Activated naive CD4-positive, alpha-beta T cell treated with anti-CD3 and anti-CD28 coated beads for 36 hours (primary cell): ENCODE data around the gene SDK2. TPM values are rescaled to one million over a fixed set of nuclear protein-coding genes. Genes with fewer than 3 reads are reported as not detected.
"Not testable (repeated sequence)": the region's sequence is repeated elsewhere in the genome, so short reads cannot be mapped to it uniquely, and the experiment has no call there.

Source experiments
- CTCF ChIA-PET: fragments of 350-600 bp; sonication (Branson Sonifier 250); formaldehyde crosslinking; loops from one replicate; lab custom pipeline; 2021; ENCODE audit warnings: antibody characterized with exemption; lab: Charles Lee
- DNase-seq: peaks from one replicate; pipeline ENCODE4 v3.0.0-alpha.2; 2020
- H3K27ac Mint-ChIP-seq: one replicate; pipeline ENCODE4 v1.8.0; 2021; ENCODE audit warnings: mild to moderate bottlenecking, mixed read lengths
- H3K27me3 Mint-ChIP-seq: one replicate; pipeline ENCODE4 v1.8.0; 2021; ENCODE audit warnings: low read depth, mixed read lengths
- H3K36me3 Mint-ChIP-seq: one replicate; pipeline ENCODE4 v1.8.0; 2021; ENCODE audit warnings: low read depth, mixed read lengths
- H3K4me1 Mint-ChIP-seq: one replicate; pipeline ENCODE4 v1.8.0; 2021; ENCODE audit warnings: low read depth, mixed read lengths
- H3K4me3 Mint-ChIP-seq: one replicate; pipeline ENCODE4 v1.8.0; 2021; ENCODE audit warnings: mild to moderate bottlenecking, moderate library complexity, mixed read lengths
- H3K9me3 Mint-ChIP-seq: one replicate; pipeline ENCODE4 v1.8.0; 2021; ENCODE audit warnings: mixed read lengths
- intact Hi-C: fragments of 100-400 bp; cut with micrococcal nuclease; formaldehyde crosslinking; loops from one replicate; pipeline ENCODE4 v1.15.1; 2023
- total RNA-seq, 2 experiments: library from RNA; stranded (reverse); gene quantifications; one replicate each; pipeline ENCODE4 v1.2.3, GENCODE V29; 2021

SDK2 gene
- total RNA-seq, 2 experiments from 2014 or later, result 0.27 to 0.50 TPM

DNA sequence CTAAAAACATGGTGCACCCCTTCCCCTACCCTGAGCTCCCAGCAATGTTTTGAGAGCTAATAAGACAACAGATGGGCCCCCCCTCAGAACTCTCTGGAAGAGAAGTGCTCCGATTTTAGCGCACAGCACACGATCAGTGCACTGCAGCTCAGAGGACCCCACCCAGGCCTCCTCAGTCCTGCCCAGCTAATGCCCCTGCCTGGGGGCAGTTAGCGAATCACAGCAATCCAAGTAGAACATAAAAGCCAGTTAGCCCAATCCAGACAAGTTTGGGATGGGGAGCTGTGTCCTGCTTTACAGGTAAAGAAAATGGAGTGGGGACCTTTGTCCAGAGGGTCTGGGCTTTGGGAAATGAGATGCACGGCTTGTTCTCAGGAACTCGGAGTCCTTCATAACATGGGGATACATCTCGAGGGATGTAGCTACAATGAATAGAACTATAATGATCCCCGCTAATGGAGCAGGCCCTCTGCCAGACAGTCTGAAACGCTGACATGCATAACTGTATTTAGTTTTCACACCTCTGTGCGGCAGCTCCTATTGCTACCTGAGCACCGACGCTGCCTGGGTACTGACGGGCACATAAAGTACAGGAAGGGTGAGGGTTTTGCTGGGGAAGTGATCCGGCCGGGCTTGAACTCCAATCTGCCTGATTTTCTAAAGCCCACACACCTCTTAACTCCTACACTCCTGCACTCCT lies 302.7 kb downstream of the SDK2 start:
- Mint-ChIP-seq H3K9me3 (no peaks in the 10 kb centered on the region), H3K36me3 (no peaks in the 10 kb centered on the region), H3K4me3 (no peak overlapping the region), H3K27ac (no peak overlapping the region), H3K27me3 (no peaks in the 10 kb centered on the region), H3K4me1 (no peaks in the 10 kb centered on the region)
- DNase-seq, result no peak
- CTCF ChIA-PET, result interaction anchor here (1.3 kb wide), 1 partner anchor 28 kb away, joined by 5 read pairs; no protein-coding TSS in a partner anchor
- intact Hi-C loops, result no loop called here

- H3K4me3 Mint-ChIP-seq, result no peak overlapping the region
- CTCF ChIA-PET, result interaction anchor here (0.6 to 1.0 kb wide), 2 partner anchors 13 to 20 kb away, joined by 3 to 4 read pairs; no protein-coding TSS in a partner anchor
- no peaks in the 10 kb centered on the region for H3K9me3 Mint-ChIP-seq
- intact Hi-C loops, result no loop called here
- H3K27me3 Mint-ChIP-seq, result no peaks in the 10 kb centered on the region
- DNase-seq, result no peak
- H3K27ac Mint-ChIP-seq, result no peak overlapping the region
- no peaks in the 10 kb centered on the region for H3K36me3 Mint-ChIP-seq
- no peaks in the 10 kb centered on the region for H3K4me1 Mint-ChIP-seq
These were observed 304.1 kb downstream of the SDK2 start for GRCh38 chr17:73340093-73340596.

DNA sequence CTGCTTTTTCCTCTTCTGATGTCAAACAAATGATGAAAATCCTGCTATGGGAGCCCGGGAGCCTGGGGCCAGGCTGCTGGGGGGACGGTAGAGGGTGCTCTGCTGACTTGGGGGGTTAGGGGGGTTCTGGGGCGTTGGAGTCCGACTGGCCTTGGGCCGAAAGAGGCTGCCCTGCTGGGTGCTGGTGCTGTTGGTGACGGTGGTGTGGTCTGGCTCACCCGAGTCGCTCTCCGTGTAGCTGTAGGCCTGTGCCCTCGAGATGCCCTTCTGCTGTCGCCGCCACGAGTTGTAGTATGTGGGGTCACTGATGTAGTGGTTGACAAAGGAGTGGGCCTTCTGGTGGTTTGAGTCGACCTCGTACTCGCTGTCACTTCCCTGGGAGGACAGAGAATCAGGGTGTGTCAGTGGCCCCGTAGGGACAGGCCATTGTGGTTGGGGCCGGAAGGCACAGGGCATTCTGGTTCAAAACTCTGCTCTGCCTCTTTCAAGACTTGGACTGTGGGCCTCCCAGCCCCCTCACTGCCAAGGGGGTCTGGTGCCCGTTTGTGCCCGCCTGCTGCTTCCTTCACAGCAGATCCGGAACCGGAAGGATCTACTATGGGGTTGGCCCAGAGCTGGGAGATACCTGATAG lies 305.6 kb downstream of the SDK2 start:
- Mint-ChIP-seq H3K27ac (no peak overlapping the region), H3K27me3 (no peaks in the 10 kb centered on the region), H3K4me1 (no peaks in the 10 kb centered on the region), H3K4me3 (no peak overlapping the region), H3K36me3 (no peaks in the 10 kb centered on the region), H3K9me3 (no peaks in the 10 kb centered on the region)
- intact Hi-C loops, result no loop called here
- CTCF ChIA-PET, result no interaction called here
- no peak for DNase-seq

DNA sequence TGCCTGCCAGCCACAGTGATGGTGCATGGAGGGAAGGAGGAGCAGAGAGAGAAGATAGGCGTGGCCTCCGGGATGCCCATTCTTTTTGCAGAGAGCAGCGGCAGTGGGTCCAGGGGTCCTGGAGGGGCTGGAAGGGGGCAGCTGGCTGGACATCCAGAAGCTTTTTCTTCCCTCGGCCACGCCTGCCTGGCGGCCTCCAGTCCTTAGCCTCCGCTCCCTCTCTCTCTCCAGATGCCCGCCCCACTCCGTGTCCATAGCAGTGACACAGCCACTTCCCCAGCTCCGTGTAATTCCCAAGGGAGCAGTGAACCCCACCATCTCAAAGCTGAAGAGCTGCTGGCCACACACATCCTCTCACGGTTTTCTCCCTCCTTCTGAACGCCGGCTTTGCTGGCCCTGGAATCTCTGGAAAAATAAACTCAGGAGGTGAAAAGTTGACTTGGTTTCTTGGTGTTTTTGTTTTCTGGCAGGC lies 306.2 kb downstream of the SDK2 start:
- H3K27me3 Mint-ChIP-seq, result no peaks in the 10 kb centered on the region
- H3K4me3 Mint-ChIP-seq, result no peak overlapping the region
- no peaks in the 10 kb centered on the region for H3K4me1 Mint-ChIP-seq

GRCh38 chr17:73337330-73337710 lies 306.9 kb downstream of the SDK2 start:
- H3K4me3 Mint-ChIP-seq, result no peak overlapping the region
- no peaks in the 10 kb centered on the region for H3K36me3 Mint-ChIP-seq
- intact Hi-C loops, result no loop called here
- H3K9me3 Mint-ChIP-seq, result no peaks in the 10 kb centered on the region
- H3K27me3 Mint-ChIP-seq, result no peaks in the 10 kb centered on the region
- H3K4me1 Mint-ChIP-seq, result no peaks in the 10 kb centered on the region
- no peak overlapping the region for H3K27ac Mint-ChIP-seq
- DNase-seq, result no peak
- CTCF ChIA-PET, result no interaction called here

More for the DNA sequence above, 306.2 kb downstream of the SDK2 start:
- Mint-ChIP-seq H3K9me3 (no peaks in the 10 kb centered on the region), H3K36me3 (no peaks in the 10 kb centered on the region), H3K27ac (no peak overlapping the region)
- CTCF ChIA-PET, result no interaction called here
- intact Hi-C loops, result no loop called here
- DNase-seq, result no peak

GRCh38 chr17:73336408-73337329 lies 307.6 kb downstream of the SDK2 start:
- H3K36me3 Mint-ChIP-seq, result no peaks in the 10 kb centered on the region
- H3K4me1 Mint-ChIP-seq, result no peaks in the 10 kb centered on the region
- H3K9me3 Mint-ChIP-seq, result no peaks in the 10 kb centered on the region
- H3K27me3 Mint-ChIP-seq, result no peaks in the 10 kb centered on the region
- intact Hi-C loops, result no loop called here
- no peak for DNase-seq
- H3K27ac Mint-ChIP-seq, result no peak overlapping the region
- H3K4me3 Mint-ChIP-seq, result no peak overlapping the region
- CTCF ChIA-PET, result no interaction called here

GRCh38 chr17:73335591-73336407 lies 308.4 kb downstream of the SDK2 start:
- Mint-ChIP-seq H3K4me1 (no peaks in the 10 kb centered on the region), H3K36me3 (no peaks in the 10 kb centered on the region), H3K27me3 (no peaks in the 10 kb centered on the region), H3K9me3 (no peaks in the 10 kb centered on the region), H3K4me3 (no peak overlapping the region), H3K27ac (no peak overlapping the region)
- CTCF ChIA-PET, result no interaction called here
- no peak for DNase-seq
- intact Hi-C loops, result no loop called here

DNA sequence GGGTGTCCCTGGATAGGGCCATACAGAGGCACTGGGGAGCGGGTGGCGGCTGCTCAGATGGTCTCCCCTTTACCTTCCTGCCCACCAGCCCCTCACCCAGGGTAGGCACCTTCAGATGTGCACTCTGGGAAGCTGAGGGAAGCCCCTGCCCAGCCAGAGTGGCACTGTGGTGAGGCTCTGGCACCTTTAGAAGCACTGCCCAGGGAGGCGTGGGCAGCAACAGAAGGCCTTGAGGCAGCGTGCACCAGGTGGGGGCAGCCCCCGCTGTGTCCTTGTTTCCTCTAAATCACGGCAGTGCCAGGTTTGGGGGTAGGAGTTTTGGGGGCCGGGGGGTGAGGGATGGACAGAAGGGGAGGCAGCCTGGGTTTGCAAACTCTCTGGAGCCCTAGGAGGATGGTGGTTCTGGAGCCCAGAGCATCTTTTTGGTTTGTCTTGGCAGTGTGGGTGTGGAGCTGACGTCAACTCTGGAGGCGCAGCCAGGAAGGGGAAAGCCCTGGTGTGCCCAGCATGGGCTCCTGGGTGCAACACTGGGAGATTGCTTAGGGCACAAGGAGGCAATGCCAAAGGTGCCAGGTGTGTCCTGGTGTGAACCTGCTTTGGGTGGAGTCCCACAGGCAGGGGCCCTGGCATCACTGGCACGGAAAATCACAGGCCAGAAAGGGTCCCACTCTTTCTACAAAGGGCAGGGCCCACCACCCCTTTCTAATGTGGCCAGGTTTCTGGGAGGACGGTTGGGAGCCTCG lies 309.3 kb downstream of the SDK2 start:
- H3K27me3 Mint-ChIP-seq, result no peaks in the 10 kb centered on the region
- CTCF ChIA-PET, result no interaction called here
- H3K36me3 Mint-ChIP-seq, result no peaks in the 10 kb centered on the region
- H3K4me3 Mint-ChIP-seq, result no peak overlapping the region
- no peak for DNase-seq
- no peaks in the 10 kb centered on the region for H3K9me3 Mint-ChIP-seq
- no peak overlapping the region for H3K27ac Mint-ChIP-seq
- intact Hi-C loops, result no loop called here
- no peaks in the 10 kb centered on the region for H3K4me1 Mint-ChIP-seq

DNA sequence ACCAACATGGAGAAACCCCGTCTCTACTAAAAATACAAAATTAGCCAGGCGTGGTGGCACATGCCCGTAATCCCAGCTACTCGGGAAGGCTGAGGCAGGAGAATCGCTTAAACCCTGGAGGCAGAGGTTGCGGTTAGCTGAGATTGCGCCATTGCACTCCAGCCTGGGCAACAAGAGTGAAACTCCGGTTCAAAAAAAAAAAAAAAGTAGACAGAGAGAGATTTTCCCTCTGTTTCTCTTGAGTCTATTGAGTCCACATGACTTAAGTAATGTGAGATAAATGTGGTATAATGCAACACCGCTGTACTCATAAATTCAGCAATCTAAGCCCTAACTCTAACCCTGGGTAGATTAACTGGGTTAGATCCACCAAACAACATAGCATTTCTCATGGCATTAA lies 310.8 kb downstream of the SDK2 start:
- CTCF ChIA-PET, intact Hi-C loops, H3K27me3 Mint-ChIP-seq: not testable (repeated sequence)

DNA sequence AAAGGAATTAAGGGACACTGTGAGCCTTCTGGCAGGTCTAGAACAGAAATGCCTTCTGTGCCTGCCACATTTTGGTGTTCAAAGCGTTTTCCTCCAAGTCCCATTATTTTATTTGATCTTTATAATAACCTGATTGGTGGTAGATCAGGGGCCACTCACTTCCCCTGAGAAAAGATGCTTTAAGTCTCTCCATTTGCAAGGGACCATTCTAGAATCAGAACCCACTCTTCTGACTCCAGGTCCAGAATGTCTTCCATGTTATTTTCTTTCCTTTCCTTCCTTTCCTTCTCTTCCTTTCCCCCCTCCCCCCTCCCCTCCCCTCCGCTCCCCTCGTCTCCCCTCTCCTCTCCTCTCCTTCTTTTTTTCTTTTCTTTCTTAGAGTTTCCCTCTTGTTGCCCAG lies 313.2 kb downstream of the SDK2 start:
- Mint-ChIP-seq H3K27ac (no peak overlapping the region), H3K36me3 (no peaks in the 10 kb centered on the region), H3K4me1 (no peaks in the 10 kb centered on the region), H3K4me3 (no peak overlapping the region), H3K27me3 (no peaks in the 10 kb centered on the region), H3K9me3 (no peaks in the 10 kb centered on the region)
- CTCF ChIA-PET, result no interaction called here
- no peak for DNase-seq
- intact Hi-C loops, result no loop called here

More for the DNA sequence above, 310.8 kb downstream of the SDK2 start:
- not testable (repeated sequence) for H3K4me3 Mint-ChIP-seq, H3K4me1 Mint-ChIP-seq, H3K27ac Mint-ChIP-seq, DNase-seq, H3K9me3 Mint-ChIP-seq, H3K36me3 Mint-ChIP-seq

DNA sequence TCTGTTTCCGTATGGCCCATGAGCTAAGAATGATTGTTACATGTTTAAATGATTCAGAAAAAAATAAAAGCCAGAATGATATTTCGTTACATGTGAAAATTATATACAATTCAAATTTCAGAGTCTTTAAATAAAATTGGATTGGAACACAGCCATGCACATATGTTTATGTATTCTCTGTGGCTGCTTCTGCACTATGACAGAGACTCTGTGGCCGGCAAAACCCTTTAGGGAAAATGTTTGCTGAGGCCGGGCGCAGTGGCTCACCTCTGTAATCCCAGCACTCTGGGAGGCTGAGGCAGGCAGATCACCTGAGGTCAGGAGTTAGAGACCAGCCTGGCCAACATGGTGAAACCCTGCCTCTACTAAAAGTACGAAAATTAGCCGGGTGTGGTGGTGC lies 316.6 kb downstream of the SDK2 start:
- H3K36me3 Mint-ChIP-seq, result no peaks in the 10 kb centered on the region
- no peaks in the 10 kb centered on the region for H3K4me1 Mint-ChIP-seq
- H3K27ac Mint-ChIP-seq, result no peak overlapping the region
- intact Hi-C loops, result no loop called here
- DNase-seq, result no peak
- H3K9me3 Mint-ChIP-seq, result no peaks in the 10 kb centered on the region
- peaks cover 5% of the 10 kb centered on the region for H3K27me3 Mint-ChIP-seq
- H3K4me3 Mint-ChIP-seq, result no peak overlapping the region
- CTCF ChIA-PET, result no interaction called here
